NCI-H1092 treated with DMSO at 0.1 percent for 48 hours (cell line): ENCODE measurements around the gene WDR90.
"Not testable (repeated sequence)": the region's sequence is repeated elsewhere in the genome, so short reads cannot be mapped to it uniquely, and the experiment has no call there.

Experiments used
- DNase-seq: peaks from one replicate; lab custom pipeline; 2025; lab: John Stamatoyannopoulos, UW

WDR90 gene

GRCh38 chr16:689175-689897 lies 40.2 kb downstream of the WDR90 start:
- DNase-seq, result no peak

GRCh38 chr16:691242-691641 lies 42.1 kb downstream of the WDR90 start:
- not testable (repeated sequence) for DNase-seq

- no peak for DNase-seq
These were observed 43.4 kb downstream of the WDR90 start for GRCh38 chr16:692356-693108.

DNA sequence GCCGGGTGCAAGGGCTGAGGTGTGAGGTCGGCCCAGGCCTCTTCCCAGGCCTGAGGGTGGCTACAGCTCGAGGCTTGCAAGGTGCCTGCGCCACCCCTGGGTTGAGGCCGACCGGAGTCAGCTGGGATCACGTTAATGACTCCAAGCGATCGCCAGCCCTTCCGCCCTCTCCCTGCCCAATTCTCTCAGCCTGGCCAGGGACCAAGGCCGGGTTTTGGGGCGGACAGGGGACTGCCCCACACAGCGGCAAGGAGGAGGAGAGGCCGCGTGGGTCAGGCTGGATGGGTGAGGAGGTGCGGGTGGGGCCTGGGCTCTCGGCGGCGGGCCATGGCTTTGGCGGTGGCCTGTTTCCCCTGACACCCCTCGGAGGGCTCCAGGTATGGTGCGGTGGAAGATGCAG lies 44.2 kb downstream of the WDR90 start:
- DNase-seq, result no peak

- no peak for DNase-seq
These were observed 44.6 kb downstream of the WDR90 start for GRCh38 chr16:693766-694165.

GRCh38 chr16:694187-694862 lies 45.2 kb downstream of the WDR90 start:
- no peak for DNase-seq

GRCh38 chr16:694863-695354 lies 45.7 kb downstream of the WDR90 start:
- DNase-seq, result no peak

- peak; percentile 79 for DNase-seq
These were observed 46.4 kb downstream of the WDR90 start for GRCh38 chr16:695355-696089.

DNA sequence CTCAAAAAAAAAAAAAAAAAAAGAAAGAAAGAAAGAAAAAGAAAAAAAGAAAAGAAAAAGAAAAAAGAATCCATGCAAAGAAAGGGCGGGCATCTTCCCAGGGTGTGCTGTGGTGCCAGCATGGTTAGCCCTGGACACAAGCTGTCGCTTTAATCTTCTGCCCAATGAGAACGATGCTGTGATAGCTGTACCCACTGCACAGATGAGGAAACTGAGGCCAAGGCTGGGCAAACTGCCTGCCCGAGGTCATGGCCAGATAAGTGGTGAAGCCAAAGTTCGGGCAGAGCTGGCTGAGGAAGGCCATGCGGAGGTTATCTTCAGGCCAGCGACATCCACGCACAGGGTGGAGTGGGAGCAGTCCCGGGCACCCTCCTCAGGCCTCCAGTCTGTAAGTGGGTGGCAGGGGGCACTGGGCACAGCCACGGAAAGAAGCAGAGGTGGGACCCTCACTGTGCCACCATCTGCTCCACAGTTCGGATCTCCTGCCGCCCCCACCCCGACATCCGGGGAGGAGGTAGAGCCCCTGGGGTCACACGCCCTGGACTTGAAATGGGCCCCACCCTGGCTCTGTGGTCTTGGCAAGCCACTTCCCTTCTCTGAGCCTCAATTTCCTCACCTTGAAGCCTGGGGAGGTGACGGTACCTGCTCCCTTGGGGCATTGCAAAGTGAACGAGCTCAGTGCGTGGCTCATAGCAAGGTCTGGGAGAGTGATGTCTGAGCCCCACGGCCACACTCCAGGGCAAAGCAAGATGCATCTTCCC lies 49.9 kb downstream of the WDR90 start:
- no peak for DNase-seq

- no peak for DNase-seq
These were observed 51.8 kb downstream of the WDR90 start for GRCh38 chr16:700684-701584.

GRCh38 chr16:702341-702740 lies 53.2 kb downstream of the WDR90 start:
- DNase-seq, result no peak

DNA sequence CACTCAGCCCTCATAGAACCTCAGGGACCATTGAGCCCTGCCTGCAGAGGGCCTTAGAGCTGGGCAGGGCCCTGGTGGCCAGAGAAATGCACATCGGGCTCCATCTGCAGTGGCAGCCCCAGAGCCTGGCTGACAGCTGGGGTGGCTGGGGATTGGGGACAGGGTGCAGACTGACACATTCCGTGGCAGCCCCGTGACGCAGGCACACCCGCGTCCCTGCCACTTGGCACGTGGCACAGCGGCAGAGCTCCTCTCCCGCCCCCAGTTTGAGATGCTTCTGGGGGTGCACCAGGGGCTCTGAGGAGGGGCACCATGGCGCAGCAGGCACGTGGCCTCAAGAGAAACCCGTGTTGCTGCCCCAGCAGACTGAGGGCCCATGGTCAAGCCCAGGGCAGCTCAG lies 54.2 kb downstream of the WDR90 start:
- DNase-seq, result no peak

GRCh38 chr16:704047-704446 lies 54.9 kb downstream of the WDR90 start:
- no peak for DNase-seq

GRCh38 chr16:704552-705380 lies 55.6 kb downstream of the WDR90 start:
- no peak for DNase-seq

DNA sequence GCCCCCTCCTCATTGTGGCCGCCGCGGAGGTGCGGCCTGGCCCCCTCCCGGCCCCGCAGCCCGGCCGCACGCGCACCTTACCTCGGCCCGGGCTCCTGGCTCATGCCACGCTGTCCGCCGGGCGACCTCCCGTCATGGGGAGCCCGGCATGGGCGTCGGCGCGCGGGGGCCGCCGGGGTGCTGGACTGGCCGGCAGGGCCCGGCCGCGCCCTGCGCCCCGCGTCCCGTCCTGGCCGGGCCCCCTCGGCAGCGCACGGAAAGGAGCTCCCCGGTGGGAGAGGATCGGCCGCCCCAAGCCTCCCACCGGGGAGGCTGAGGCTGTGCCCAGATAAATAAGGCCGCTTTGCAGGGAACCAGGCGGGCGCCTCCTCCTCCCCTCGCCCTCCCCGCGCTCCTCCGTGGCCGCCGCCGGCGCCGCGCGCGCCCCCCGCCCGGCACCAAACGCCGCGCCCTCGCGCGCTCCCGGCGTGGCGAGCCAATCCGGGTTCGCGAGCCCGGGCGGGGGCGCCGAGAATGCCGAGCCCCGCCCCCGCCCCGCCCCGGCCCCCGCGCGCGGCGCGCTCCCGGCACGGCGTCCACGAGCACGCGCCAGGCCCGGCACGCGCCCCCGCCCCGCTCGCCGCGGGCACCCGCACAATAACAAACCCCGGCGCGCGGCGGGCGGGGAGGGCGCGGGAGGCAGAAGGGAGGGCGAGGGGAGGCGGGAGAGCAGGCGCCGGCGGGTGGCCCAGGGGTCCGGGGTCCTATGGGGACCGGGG lies 56.4 kb downstream of the WDR90 start, which contains the start of gene FBXL16:
TSS of gene FBXL16 (minus strand) at position 371 of the 758 bp plus-strand sequence. CDS start 8,396 bp downstream, outside the sequence.
- peak; percentile 65 for DNase-seq

- peak; percentile 62 for DNase-seq
These were observed 57.3 kb downstream of the WDR90 start for GRCh38 chr16:706189-707061.

DNA sequence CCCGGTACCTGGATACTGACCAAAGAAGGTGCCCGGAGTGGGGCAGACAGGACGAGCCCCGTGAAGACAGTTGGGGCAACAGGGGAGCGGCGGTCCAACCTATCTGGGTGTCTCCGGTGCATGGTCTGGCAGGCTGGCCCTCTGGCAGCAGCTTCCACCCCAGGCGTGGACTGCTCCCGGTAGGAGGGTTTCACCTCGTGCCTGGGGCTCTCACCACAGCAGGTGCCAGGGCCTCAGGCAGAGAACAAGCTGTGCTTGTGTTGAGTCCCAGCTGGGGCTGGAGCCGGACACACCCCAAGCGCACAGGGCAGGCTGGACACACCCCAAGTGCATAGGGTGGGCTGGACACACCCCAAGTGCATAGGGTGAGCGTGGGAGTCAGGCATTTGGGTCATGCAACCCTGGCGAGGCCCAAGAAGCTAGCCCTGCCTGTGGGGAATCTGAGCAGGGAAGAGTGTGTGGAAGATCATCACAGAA lies 57.9 kb downstream of the WDR90 start:
- DNase-seq, result no peak
